Stimulated activated naive CD8-positive, alpha-beta T cell treated with anti-CD3 and anti-CD28 coated beads, Interleukin-15, Interleukin-2, amounts not matched to agents 100 ng/mL and 50 ng/mL, for 24 hours (primary cell): Measurements from ENCODE around the gene XPO1.
A peak's percentile ranks its signal among the peaks of the same experiment; 100 is the strongest.
"Not testable (repeated sequence)": the region's sequence is repeated elsewhere in the genome, so short reads cannot be mapped to it uniquely, and the experiment has no call there.

ENCODE experiments used
- H3K27ac Mint-ChIP-seq: one replicate; pipeline ENCODE4 v1.8.0; 2021; ENCODE audit warnings: mild to moderate bottlenecking, mixed read lengths
- H3K27me3 Mint-ChIP-seq: one replicate; pipeline ENCODE4 v1.8.0; 2021; ENCODE audit warnings: mixed read lengths
- H3K36me3 Mint-ChIP-seq: one replicate; pipeline ENCODE4 v1.8.0; 2021; ENCODE audit warnings: low read depth, mixed read lengths
- H3K4me1 Mint-ChIP-seq: one replicate; pipeline ENCODE4 v1.8.0; 2021; ENCODE audit warnings: low read depth, mixed read lengths
- H3K4me3 Mint-ChIP-seq: one replicate; pipeline ENCODE4 v1.8.0; 2021; ENCODE audit warnings: mild to moderate bottlenecking, mixed read lengths
- H3K9me3 Mint-ChIP-seq: one replicate; pipeline ENCODE4 v1.8.0; 2021; ENCODE audit warnings: mixed read lengths

Gene XPO1

GRCh38 chr2:61463769-61464475 is 74.2 kb downstream of the XPO1 start:
- no peak overlapping the region for H3K4me3 Mint-ChIP-seq
- no peak overlapping the region for H3K27ac Mint-ChIP-seq
- H3K27me3 Mint-ChIP-seq: no peaks in the 10 kb centered on the region
- H3K4me1 Mint-ChIP-seq: peaks cover 63% of the 10 kb centered on the region
- peaks cover 20% of the 10 kb centered on the region for H3K36me3 Mint-ChIP-seq
- H3K9me3 Mint-ChIP-seq: no peaks in the 10 kb centered on the region

GRCh38 chr2:61461404-61461803 is 76.8 kb downstream of the XPO1 start:
- Mint-ChIP-seq H3K27ac (no peak overlapping the region), H3K4me1 (peaks cover 68% of the 10 kb centered on the region)

GRCh38 chr2:61460163-61460562 is 78.0 kb downstream of the XPO1 start:
- Mint-ChIP-seq H3K4me3 (no peak overlapping the region), H3K36me3 (peaks cover 18% of the 10 kb centered on the region), H3K27me3 (no peaks in the 10 kb centered on the region)

More at GRCh38 chr2:61461404-61461803, 76.8 kb downstream of the XPO1 start:
- Mint-ChIP-seq H3K4me3 (no peak overlapping the region), H3K36me3 (peaks cover 11% of the 10 kb centered on the region), H3K27me3 (no peaks in the 10 kb centered on the region), H3K9me3 (no peaks in the 10 kb centered on the region)

GRCh38 chr2:61456746-61457420 is 81.3 kb downstream of the XPO1 start:
- Mint-ChIP-seq H3K4me1 (peaks cover 71% of the 10 kb centered on the region), H3K4me3 (no peak overlapping the region)

More at GRCh38 chr2:61460163-61460562, 78.0 kb downstream of the XPO1 start:
- Mint-ChIP-seq H3K27ac (no peak overlapping the region), H3K9me3 (no peaks in the 10 kb centered on the region), H3K4me1 (peaks cover 77% of the 10 kb centered on the region)

GRCh38 chr2:61456070-61456745 is 81.9 kb downstream of the XPO1 start:
- Mint-ChIP-seq H3K36me3 (peaks cover 25% of the 10 kb centered on the region), H3K9me3 (no peaks in the 10 kb centered on the region), H3K4me3 (no peak overlapping the region), H3K4me1 (peaks cover 66% of the 10 kb centered on the region), H3K27me3 (no peaks in the 10 kb centered on the region), H3K27ac (no peak overlapping the region)

More at GRCh38 chr2:61456746-61457420, 81.3 kb downstream of the XPO1 start:
- H3K27me3 Mint-ChIP-seq: no peaks in the 10 kb centered on the region
- peaks cover 25% of the 10 kb centered on the region for H3K36me3 Mint-ChIP-seq
- no peak overlapping the region for H3K27ac Mint-ChIP-seq
- H3K9me3 Mint-ChIP-seq: no peaks in the 10 kb centered on the region

- Mint-ChIP-seq H3K36me3 (peaks cover 27% of the 10 kb centered on the region), H3K4me1 (peaks cover 69% of the 10 kb centered on the region)
- not testable (repeated sequence) for H3K27ac Mint-ChIP-seq
Observed at GRCh38 chr2:61454972-61455371, 83.2 kb downstream of the XPO1 start.

GRCh38 chr2:61454383-61454782 is 83.8 kb downstream of the XPO1 start:
- Mint-ChIP-seq H3K4me1 (peaks cover 68% of the 10 kb centered on the region), H3K4me3 (no peak overlapping the region), H3K27me3 (no peaks in the 10 kb centered on the region), H3K9me3 (no peaks in the 10 kb centered on the region), H3K27ac (no peak overlapping the region), H3K36me3 (peaks cover 29% of the 10 kb centered on the region)

More at GRCh38 chr2:61454972-61455371, 83.2 kb downstream of the XPO1 start:
- H3K9me3 Mint-ChIP-seq, H3K27me3 Mint-ChIP-seq, H3K4me3 Mint-ChIP-seq: not testable (repeated sequence)

- Mint-ChIP-seq H3K4me3 (no peak overlapping the region), H3K36me3 (peaks cover 32% of the 10 kb centered on the region), H3K27ac (no peak overlapping the region), H3K4me1 (peaks cover 56% of the 10 kb centered on the region), H3K9me3 (no peaks in the 10 kb centered on the region), H3K27me3 (no peaks in the 10 kb centered on the region)
Observed at GRCh38 chr2:61452392-61452791, 85.8 kb downstream of the XPO1 start.

- no peaks in the 10 kb centered on the region for H3K9me3 Mint-ChIP-seq
- H3K36me3 Mint-ChIP-seq: peaks cover 29% of the 10 kb centered on the region
- no peak overlapping the region for H3K27ac Mint-ChIP-seq
- H3K4me1 Mint-ChIP-seq: peaks cover 53% of the 10 kb centered on the region
- no peaks in the 10 kb centered on the region for H3K27me3 Mint-ChIP-seq
- no peak overlapping the region for H3K4me3 Mint-ChIP-seq
Observed at GRCh38 chr2:61451178-61451577, 87.0 kb downstream of the XPO1 start.

GRCh38 chr2:61450144-61450543 is 88.0 kb downstream of the XPO1 start:
- H3K4me1 Mint-ChIP-seq: peaks cover 43% of the 10 kb centered on the region
- no peaks in the 10 kb centered on the region for H3K9me3 Mint-ChIP-seq
- no peaks in the 10 kb centered on the region for H3K27me3 Mint-ChIP-seq
- peaks cover 22% of the 10 kb centered on the region for H3K36me3 Mint-ChIP-seq
- no peak overlapping the region for H3K27ac Mint-ChIP-seq
- no peak overlapping the region for H3K4me3 Mint-ChIP-seq

GRCh38 chr2:61448229-61448628 is 89.9 kb downstream of the XPO1 start:
- Mint-ChIP-seq H3K27me3 (no peaks in the 10 kb centered on the region), H3K36me3 (peaks cover 36% of the 10 kb centered on the region), H3K4me1 (peaks cover 49% of the 10 kb centered on the region), H3K9me3 (no peaks in the 10 kb centered on the region), H3K27ac (no peak overlapping the region), H3K4me3 (no peak overlapping the region)

- not testable (repeated sequence) for H3K27ac Mint-ChIP-seq, H3K27me3 Mint-ChIP-seq, H3K9me3 Mint-ChIP-seq, H3K4me3 Mint-ChIP-seq
- H3K36me3 Mint-ChIP-seq: peaks cover 31% of the 10 kb centered on the region
- peaks cover 57% of the 10 kb centered on the region for H3K4me1 Mint-ChIP-seq
Observed at GRCh38 chr2:61446971-61447370, 91.2 kb downstream of the XPO1 start.

GRCh38 chr2:61443342-61444041 is 94.7 kb downstream of the XPO1 start:
- Mint-ChIP-seq H3K4me1 (peaks cover 65% of the 10 kb centered on the region), H3K36me3 (peaks cover 24% of the 10 kb centered on the region), H3K4me3 (peak overlapping the region; percentile 6), H3K27ac (peak overlapping the region; percentile 13), H3K27me3 (no peaks in the 10 kb centered on the region), H3K9me3 (no peaks in the 10 kb centered on the region)

GRCh38 chr2:61439241-61440002 is 98.7 kb downstream of the XPO1 start:
- Mint-ChIP-seq H3K27ac (no peak overlapping the region), H3K9me3 (no peaks in the 10 kb centered on the region), H3K4me3 (no peak overlapping the region), H3K4me1 (peaks cover 73% of the 10 kb centered on the region), H3K27me3 (no peaks in the 10 kb centered on the region), H3K36me3 (peaks cover 25% of the 10 kb centered on the region)
